OCI-LY7 (cell line): ENCODE data around the gene CPHXL2.

ENCODE experiments used
- CTCF ChIP-seq: fragments of 200-600 bp; sonication (generic); conservative IDR thresholded peaks from 2 replicates; pipeline ENCODE4 v1.5.1; 2014; ENCODE audit warnings: mild to moderate bottlenecking, antibody characterized with exemption, low read length, moderate library complexity, mixed read lengths
- EZH2phosphoT487 ChIP-seq: fragments of 200-600 bp; sonication (generic); IDR thresholded peaks from 2 replicates; pipeline ENCODE4 v1.6.1; 2018; ENCODE audit warnings: low read depth, borderline replicate concordance, mild to moderate bottlenecking, mixed run types, antibody characterized with exemption, low read length, moderate library complexity, mixed read lengths

- TF ChIP-seq CTCF (no peak), EZH2phosphoT487 (no peak)
These were observed 47.7 kb downstream of the CPHXL2 start for GRCh38 chr16:75629132-75629531.
